ENCODE measurements around the gene ACVR2A.

GRCh38 chr2:147827088-147827375 is 17.8 kb upstream of the ACVR2A start:
- TF ChIP-seq GATA3 (IDR thresholded peaks at IDR 0.05; ENCODE audit: low read depth, low read length) (no peak), GATA2 (IDR thresholded peaks at IDR 0.05; ENCODE audit: low read depth, low read length) (no peak)
